HUES64 (cell line): ENCODE results near the gene KRT26.
"Not testable (repeated sequence)": the region's sequence is repeated elsewhere in the genome, so short reads cannot be mapped to it uniquely, and the experiment has no call there.

Experiments used
- H3K27ac ChIP-seq: 2 replicates; pipeline ENCODE4 v1.7.0; 2013; ENCODE audit warnings: low read depth, low read length, inconsistent platforms
- H3K27me3 ChIP-seq: 2 replicates; pipeline ENCODE4 v1.6.1; 2013; ENCODE audit warnings: mild to moderate bottlenecking, low read length; ENCODE audit not compliant: insufficient read depth
- H3K36me3 ChIP-seq: 2 replicates; pipeline ENCODE4 v1.6.1; 2013; ENCODE audit warnings: mild to moderate bottlenecking, low read length; ENCODE audit not compliant: insufficient read depth
- H3K4me1 ChIP-seq: 2 replicates; pipeline ENCODE4 v1.6.1; 2013; ENCODE audit warnings: mild to moderate bottlenecking, low read length, moderate library complexity; ENCODE audit not compliant: insufficient read depth
- H3K4me3 ChIP-seq: 2 replicates; pipeline ENCODE4 v1.5.1; 2013; ENCODE audit warnings: mild to moderate bottlenecking, low read length, moderate library complexity
- H3K9ac ChIP-seq: 2 replicates; pipeline ENCODE4 v1.6.1; 2013; ENCODE audit warnings: mild to moderate bottlenecking, low read depth, low read length
- H3K9me3 ChIP-seq: 2 replicates; pipeline ENCODE4 v1.6.1; 2013; ENCODE audit warnings: low read depth, low read length; ENCODE audit not compliant: insufficient read depth
- WGBS: fragments of 150-250, 120-280 bp; methylation state at CpG from one replicate; pipeline ENCODE4 v1.1.7; 2013; ENCODE audit warnings: missing lambda C conversion rate; 5-methylcytosine and 5-hydroxymethylcytosine counted together

KRT26 gene

GRCh38 chr17:40763752-40764151, 8.2 kb downstream of the KRT26 start:
- WGBS = 81% methylated on average over 1 of the region's 1 CpG
- Histone ChIP-seq H3K36me3 (no peaks in the 10 kb centered on the region), H3K27ac (no peak overlapping the region), H3K4me1 (no peaks in the 10 kb centered on the region), H3K9ac (no peak overlapping the region), H3K4me3 (no peak overlapping the region), H3K27me3 (no peaks in the 10 kb centered on the region), H3K9me3 (peaks cover 34% of the 10 kb centered on the region)

- no peak overlapping the region for H3K9ac ChIP-seq
- H3K4me1 ChIP-seq = no peaks in the 10 kb centered on the region
- no CpG with 5 or more reads among the region's 1 CpG for WGBS
- H3K4me3 ChIP-seq = no peak overlapping the region
- no peaks in the 10 kb centered on the region for H3K36me3 ChIP-seq
- H3K27ac ChIP-seq = no peak overlapping the region
- no peaks in the 10 kb centered on the region for H3K27me3 ChIP-seq
- peaks cover 34% of the 10 kb centered on the region for H3K9me3 ChIP-seq
Observed at GRCh38 chr17:40760105-40761016, 11.6 kb downstream of the KRT26 start.

GRCh38 chr17:40755231-40755630, 16.8 kb downstream of the KRT26 start, which contains the start of gene KRT25:
TSS of gene KRT25 (minus strand) at chr17:40755331. CDS start at chr17:40755271, 60 bp downstream.
- Histone ChIP-seq H3K27ac (no peak within 1 kb of the TSS), H3K9ac (no peak within 1 kb of the TSS), H3K27me3 (no peaks in the 10 kb centered on the region), H3K4me3 (no peak within 1 kb of the TSS), H3K9me3 (peaks cover 6% of the 10 kb centered on the region; the same call in 1 of the 2 replicates), H3K36me3 (no peaks in the 10 kb centered on the region), H3K4me1 (no peaks in the 10 kb centered on the region)
- WGBS = 92% methylated on average over 4 of the region's 4 CpGs

GRCh38 chr17:40753804-40754203, 18.2 kb downstream of the KRT26 start:
- H3K4me1 ChIP-seq = no peaks in the 10 kb centered on the region
- H3K27me3 ChIP-seq = no peaks in the 10 kb centered on the region
- no peaks in the 10 kb centered on the region for H3K36me3 ChIP-seq
- H3K9ac ChIP-seq = no peak overlapping the region
- WGBS = 89% methylated on average over 3 of the region's 3 CpGs
- no peak overlapping the region for H3K4me3 ChIP-seq
- no peak overlapping the region for H3K27ac ChIP-seq
- H3K9me3 ChIP-seq = peaks cover under 1% of the 10 kb centered on the region; the same call in 1 of the 2 replicates

GRCh38 chr17:40751065-40751464, 20.9 kb downstream of the KRT26 start:
- no peaks in the 10 kb centered on the region for H3K36me3 ChIP-seq
- H3K9me3 ChIP-seq = peaks cover 3% of the 10 kb centered on the region; the same call in 1 of the 2 replicates
- no peak overlapping the region for H3K9ac ChIP-seq
- no peak overlapping the region for H3K4me3 ChIP-seq
- no peak overlapping the region for H3K27ac ChIP-seq
- 92% methylated on average over 14 of the region's 14 CpGs for WGBS
- H3K27me3 ChIP-seq = no peaks in the 10 kb centered on the region
- H3K4me1 ChIP-seq = no peaks in the 10 kb centered on the region

GRCh38 chr17:40750391-40750790, 21.6 kb downstream of the KRT26 start:
- no peaks in the 10 kb centered on the region for H3K4me1 ChIP-seq
- no peak overlapping the region for H3K9ac ChIP-seq
- peaks cover 3% of the 10 kb centered on the region; the same call in 1 of the 2 replicates for H3K9me3 ChIP-seq
- no peaks in the 10 kb centered on the region for H3K27me3 ChIP-seq
- no peak overlapping the region for H3K27ac ChIP-seq
- no peak overlapping the region for H3K4me3 ChIP-seq
- no peaks in the 10 kb centered on the region for H3K36me3 ChIP-seq
- WGBS = 88% methylated on average over 6 of the region's 6 CpGs

- H3K4me3 ChIP-seq, H3K9me3 ChIP-seq, H3K9ac ChIP-seq, H3K27me3 ChIP-seq, H3K36me3 ChIP-seq, H3K27ac ChIP-seq, H3K4me1 ChIP-seq: not testable (repeated sequence)
- no CpG with 5 or more reads among the region's 1 CpG for WGBS
Observed at GRCh38 chr17:40748666-40749065, 23.3 kb downstream of the KRT26 start.

GRCh38 chr17:40738553-40738952, 33.4 kb downstream of the KRT26 start:
- no peaks in the 10 kb centered on the region for H3K27me3 ChIP-seq
- 68% methylated on average over 4 of the region's 4 CpGs for WGBS
- H3K4me3 ChIP-seq = no peak overlapping the region
- H3K36me3 ChIP-seq = no peaks in the 10 kb centered on the region
- peaks cover 12% of the 10 kb centered on the region for H3K9me3 ChIP-seq
- H3K27ac ChIP-seq = no peak overlapping the region
- no peak overlapping the region for H3K9ac ChIP-seq
- H3K4me1 ChIP-seq = no peaks in the 10 kb centered on the region

- no peak overlapping the region for H3K9ac ChIP-seq
- WGBS = 86% methylated on average over 1 of the region's 1 CpG
Observed at GRCh38 chr17:40735016-40735415, 37.0 kb downstream of the KRT26 start.

GRCh38 chr17:40734018-40734417, 38.0 kb downstream of the KRT26 start:
- no peaks in the 10 kb centered on the region for H3K36me3 ChIP-seq
- peaks cover 3% of the 10 kb centered on the region; the same call in 1 of the 2 replicates for H3K9me3 ChIP-seq
- no peaks in the 10 kb centered on the region for H3K4me1 ChIP-seq
- no peak overlapping the region for H3K27ac ChIP-seq
- H3K27me3 ChIP-seq = no peaks in the 10 kb centered on the region
- H3K9ac ChIP-seq = no peak overlapping the region
- 90% methylated on average over 6 of the region's 6 CpGs for WGBS
- H3K4me3 ChIP-seq = no peak overlapping the region

More at GRCh38 chr17:40735016-40735415, 37.0 kb downstream of the KRT26 start:
- Histone ChIP-seq H3K27ac (no peak overlapping the region), H3K4me3 (no peak overlapping the region), H3K4me1 (no peaks in the 10 kb centered on the region), H3K9me3 (peaks cover 3% of the 10 kb centered on the region; the same call in 1 of the 2 replicates), H3K27me3 (no peaks in the 10 kb centered on the region), H3K36me3 (no peaks in the 10 kb centered on the region)

GRCh38 chr17:40730970-40731369, 41.0 kb downstream of the KRT26 start:
- no peak overlapping the region for H3K27ac ChIP-seq
- WGBS = 98% methylated on average over 1 of the region's 1 CpG
- H3K36me3 ChIP-seq = no peaks in the 10 kb centered on the region
- H3K4me3 ChIP-seq = no peak overlapping the region
- H3K9me3 ChIP-seq = peaks cover 3% of the 10 kb centered on the region; the same call in 1 of the 2 replicates
- H3K9ac ChIP-seq = no peak overlapping the region
- H3K27me3 ChIP-seq = no peaks in the 10 kb centered on the region
- no peaks in the 10 kb centered on the region for H3K4me1 ChIP-seq
